Stimulated activated CD8-positive, alpha-beta memory T cell treated with anti-CD3 and anti-CD28 coated beads, Interleukin-7, amount 100 ng/mL, for 4 hours (primary cell): ENCODE results near the gene IFNGR2.

Experiments
- DNase-seq, 2 donors: peaks; one replicate each; pipeline ENCODE4 v3.0.0-alpha.2; 2020; ENCODE audit warnings: low read depth in 2 of 2

IFNGR2 gene

GRCh38 chr21:33481314-33481943, 78.2 kb downstream of the IFNGR2 start:
- DNase-seq, result no peak
